Keratinocyte (primary cell): ENCODE measurements around the gene TEKT2.

Experiments used
- CTCF ChIP-seq, 3 experiments: IDR thresholded peaks in 1 of 3; conservative IDR thresholded peaks in 1 of 3; optimal IDR thresholded peaks in 1 of 3; 2 replicates in 2 of 3; 3 replicates in 1 of 3; pipeline versions ENCODE3 to v1.5.1; 2011; ENCODE audit warnings: low read length in 3 of 3, mild to moderate bottlenecking in 3 of 3, moderate library complexity in 2 of 3, control low read depth in 1 of 3, inconsistent platforms in 1 of 3; ENCODE audit not compliant: insufficient read depth in 2 of 3; ENCODE audit errors: extremely low read depth in 1 of 3
- EZH2 ChIP-seq: IDR thresholded peaks from one replicate; pipeline ENCODE4 v1.6.1; 2012; ENCODE audit warnings: inconsistent platforms, mild to moderate bottlenecking, low read length, moderate library complexity

GRCh38 chr1:36128905-36129206 lies 45.0 kb downstream of the TEKT2 start:
- TF ChIP-seq EZH2 (no peak), CTCF (optimal IDR thresholded peaks at IDR 0.05 in 1 of 3, IDR thresholded peaks at IDR 0.05 in 1 of 3, conservative IDR thresholded peaks at IDR 0.05 in 1 of 3; ENCODE audit: extremely low read depth in 1 of 3, insufficient read depth in 2 of 3, low read length in 3 of 3) (no peak)
